B cell (primary cell): ENCODE data around the gene PDE10A. TPM values are rescaled to one million over a fixed set of nuclear protein-coding genes. Genes with fewer than 3 reads are reported as not detected.

ENCODE experiments used
- ATAC-seq: fragments of 200-7000 bp; cut with Tn5 transposase; one replicate; pipeline ENCODE4 v1.10.0; 2021; ENCODE audit warnings: low read depth, mild to moderate bottlenecking, moderate number of reproducible peaks, moderate library complexity
- CTCF ChIA-PET: fragments of 350-600 bp; sonication (Branson Sonifier 250); formaldehyde crosslinking; loops from one replicate; lab custom pipeline; 2021; ENCODE audit warnings: antibody characterized with exemption, inconsistent platforms; lab: Charles Lee
- POLR2A ChIA-PET: fragments of 350-600 bp; sonication (Branson Sonifier 250); formaldehyde crosslinking; loops from one replicate; lab custom pipeline; 2021; ENCODE audit warnings: antibody characterized with exemption; lab: Charles Lee
- DNase-seq: peaks from one replicate; pipeline ENCODE4 v3.0.0; 2013
- H2AFZ ChIP-seq: 2 replicates; pipeline ENCODE4 v1.6.1; 2012; ENCODE audit warnings: mild to moderate bottlenecking, low read depth, low read length; ENCODE audit not compliant: insufficient read depth, poor library complexity, severe bottlenecking
- H3K27ac ChIP-seq, 2 donors: 1 replicate in 1 of 2; 2 replicates in 1 of 2; pipeline ENCODE4 v1.5.1; 2012 to 2013; ENCODE audit warnings: low read length in 2 of 2, mild to moderate bottlenecking in 2 of 2, moderate library complexity in 1 of 2
- H3K27me3 ChIP-seq, 4 experiments: fragments of 200-600 bp in 1 of 4; sonication (generic) in 1 of 4; replicated peaks in 1 of 4; 1 replicate in 2 of 4; 2 replicates in 2 of 4; pipeline versions ENCODE4 v1.6.1 to v1.7.0; 2013 to 2016; ENCODE audit warnings: low read length in 3 of 4, mild to moderate bottlenecking in 2 of 4, mixed read lengths in 1 of 4, moderate library complexity in 1 of 4; ENCODE audit not compliant: insufficient read depth in 4 of 4, control insufficient read depth in 3 of 4; ENCODE audit errors: control extremely low read depth in 1 of 4
- H3K36me3 ChIP-seq, 2 experiments: replicated peaks in 1 of 2; 1 replicate in 1 of 2; 2 replicates in 1 of 2; pipeline versions ENCODE4 v1.6.1 to v1.7.1; 2013; ENCODE audit warnings: low read length in 1 of 2; ENCODE audit not compliant: insufficient read depth in 2 of 2, control insufficient read depth in 1 of 2; ENCODE audit errors: control extremely low read depth in 1 of 2, extremely low read depth in 1 of 2
- H3K4me1 ChIP-seq, 2 donors: fragments of 200-600 bp in 1 of 2; sonication (generic) in 1 of 2; 1 replicate in 1 of 2; 2 replicates in 1 of 2; pipeline versions ENCODE4 v1.5.1 to v1.6.1; 2013 to 2017; ENCODE audit warnings: low read length in 2 of 2; ENCODE audit not compliant: control insufficient read depth in 2 of 2, insufficient read depth in 2 of 2
- H3K4me2 ChIP-seq: replicated peaks from 2 replicates; pipeline ENCODE3; 2012; ENCODE audit warnings: mild to moderate bottlenecking, low read depth, low read length; ENCODE audit not compliant: poor library complexity, severe bottlenecking
- H3K4me3 ChIP-seq, 5 experiments: fragments of 200-600 bp in 1 of 5; sonication (generic) in 1 of 5; 1 replicate in 3 of 5; 2 replicates in 2 of 5; pipeline versions ENCODE4 v1.5.1 to v1.7.0; 2011 to 2016; ENCODE audit warnings: low read length in 4 of 5, mild to moderate bottlenecking in 4 of 5, low read depth in 2 of 5, control low read depth in 1 of 5, moderate library complexity in 1 of 5; ENCODE audit not compliant: insufficient read depth in 1 of 5; ENCODE audit errors: control extremely low read depth in 1 of 5, extremely low read depth in 1 of 5
- H3K79me2 ChIP-seq: fragments of 200-600 bp; sonication (generic); one replicate; pipeline ENCODE4 v1.6.0; 2016; ENCODE audit warnings: low read length; ENCODE audit not compliant: control insufficient read depth, insufficient read depth
- H3K9ac ChIP-seq: fragments of 200-600 bp; sonication (generic); 2 replicates; pipeline ENCODE4 v1.6.1; 2017; ENCODE audit warnings: mild to moderate bottlenecking, low read length, moderate library complexity
- H3K9me3 ChIP-seq, 3 donors: one replicate each; pipeline versions ENCODE4 v1.6.1 to v1.7.1; 2013; ENCODE audit warnings: low read length in 2 of 3; ENCODE audit not compliant: control insufficient read depth in 2 of 3, insufficient read depth in 1 of 3; ENCODE audit errors: control extremely low read depth in 1 of 3
- H4K20me1 ChIP-seq: 2 replicates; pipeline ENCODE4 v1.6.0; 2012; ENCODE audit warnings: mild to moderate bottlenecking, low read length; ENCODE audit not compliant: insufficient read depth, control insufficient read depth, poor library complexity, severe bottlenecking
- H3K27ac Mint-ChIP-seq: one replicate; pipeline ENCODE4 v1.8.0; 2021; ENCODE audit warnings: mixed read lengths
- H3K27me3 Mint-ChIP-seq: one replicate; pipeline ENCODE4 v1.8.0; 2021; ENCODE audit warnings: mixed read lengths
- H3K4me1 Mint-ChIP-seq: one replicate; pipeline ENCODE4 v1.8.0; 2021; ENCODE audit warnings: mixed read lengths
- H3K4me3 Mint-ChIP-seq: one replicate; pipeline ENCODE4 v1.8.0; 2021; ENCODE audit warnings: mixed read lengths
- H3K9me3 Mint-ChIP-seq: one replicate; pipeline ENCODE4 v1.8.0; 2022; ENCODE audit warnings: mixed read lengths; ENCODE audit not compliant: insufficient read depth
- CTCF ChIP-seq: fragments of 200-600 bp; IDR thresholded peaks from one replicate; pipeline ENCODE4 v1.8.0; 2022; ENCODE audit warnings: antibody characterized with exemption, mild to moderate bottlenecking
- EZH2 ChIP-seq: IDR thresholded peaks from 2 replicates; pipeline ENCODE4 v1.6.1; 2012; ENCODE audit warnings: borderline replicate concordance, low read depth, mild to moderate bottlenecking, moderate library complexity, low read length; ENCODE audit not compliant: insufficient read depth, poor library complexity, severe bottlenecking
- WGBS: methylation state at CpG from one replicate; pipeline ENCODE4 v1.1.5; 2013; ENCODE audit warnings: missing lambda C conversion rate; ENCODE audit not compliant: insufficient coverage; 5-methylcytosine and 5-hydroxymethylcytosine counted together
- intact Hi-C: fragments of 100-400 bp; cut with micrococcal nuclease; formaldehyde crosslinking; loops from one replicate; pipeline ENCODE4 v1.10.0; 2022
- polyA plus RNA-seq: library from polyadenylated mRNA; depleted of rRNA; stranded (reverse); fragments of >200 nt; gene quantifications from 2 replicates; pipeline ENCODE4 v1.2.3, GENCODE V29; 2012
- total RNA-seq, 2 donors: library from RNA; stranded (reverse); fragments of 120-200 nt in 1 of 2; gene quantifications; 1 replicate in 1 of 2; 2 replicates in 1 of 2; pipeline versions ENCODE4 v1.2.3 to v1.2.4, GENCODE V29; 2013 to 2022

PDE10A gene
- total and polyA plus RNA-seq, 2 donors (not counting 1 experiment from before 2014, with no cell fraction given), result not detected

GRCh38 chr6:165497472-165497871 lies 165.6 kb downstream of the PDE10A start:
- ChIA-PET POLR2A (no interaction called here), CTCF (no interaction called here)
- H4K20me1 ChIP-seq, result no peaks in the 10 kb centered on the region
- H3K4me2 ChIP-seq, result no peak overlapping the region
- intact Hi-C loops, result no loop called here
- TF ChIP-seq CTCF, result no peak
- no peak for TF ChIP-seq EZH2
- no peak overlapping the region for H3K4me3 Mint-ChIP-seq
- H2AFZ ChIP-seq, result no peak overlapping the region
- ATAC-seq, result no peak
- no peaks in the 10 kb centered on the region for H3K4me1 Mint-ChIP-seq
- no peaks in the 10 kb centered on the region for H3K79me2 ChIP-seq
- WGBS, result no CpG with 5 or more reads among the region's 4 CpGs
- no peak overlapping the region for H3K9ac ChIP-seq
- H3K4me1 ChIP-seq, result no peaks in the 10 kb centered on the region
- no peak overlapping the region for H3K27ac Mint-ChIP-seq
- H3K36me3 ChIP-seq, result no peaks in the 10 kb centered on the region
- no peak for DNase-seq
- H3K27me3 Mint-ChIP-seq, result no peaks in the 10 kb centered on the region
- H3K27ac ChIP-seq, result no peak overlapping the region
- H3K4me3 ChIP-seq, result no peak overlapping the region
- no peaks in the 10 kb centered on the region for H3K9me3 ChIP-seq
- no peaks in the 10 kb centered on the region for H3K27me3 ChIP-seq
- H3K9me3 Mint-ChIP-seq, result peaks cover 2% of the 10 kb centered on the region

DNA sequence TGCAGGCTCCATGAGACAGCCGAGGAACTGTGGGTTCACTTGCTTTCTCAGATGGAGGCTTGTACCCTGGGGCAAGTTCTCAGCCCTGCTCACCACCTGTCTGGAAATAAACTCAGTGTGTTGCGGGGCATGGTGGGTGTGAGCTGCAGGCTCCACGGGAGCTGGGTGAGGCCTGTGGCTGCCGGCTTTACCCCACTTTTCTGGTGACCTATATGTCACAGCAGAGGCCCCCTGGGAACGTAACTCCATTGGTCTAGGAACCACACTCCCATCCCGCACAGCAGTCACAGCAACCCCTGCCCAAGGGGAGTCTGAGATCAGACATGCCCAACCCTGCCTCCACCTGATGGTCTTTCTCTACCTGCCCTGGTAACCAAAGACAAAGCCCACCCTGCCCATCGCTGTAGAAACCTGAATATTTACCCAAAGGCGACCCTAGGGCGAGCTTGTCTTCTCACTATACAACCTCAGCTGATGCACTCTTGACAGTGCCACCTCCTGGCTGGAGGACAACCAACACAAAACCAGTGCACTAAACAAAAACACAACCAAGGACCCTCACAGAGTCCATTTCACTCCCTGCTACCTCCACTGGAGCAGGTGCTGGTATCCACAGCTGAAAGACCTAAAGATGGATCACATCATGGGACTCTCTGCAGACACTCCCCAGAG lies 174.3 kb downstream of the PDE10A start:
- H3K4me3 Mint-ChIP-seq, result no peak overlapping the region
- peaks cover 3% of the 10 kb centered on the region for H3K9me3 Mint-ChIP-seq
- H3K27ac Mint-ChIP-seq, result no peak overlapping the region
- Histone ChIP-seq H3K27me3 (no peaks in the 10 kb centered on the region), H3K36me3 (no peaks in the 10 kb centered on the region), H3K27ac (no peak overlapping the region), H3K4me2 (no peak overlapping the region), H3K4me3 (no peak overlapping the region), H4K20me1 (no peaks in the 10 kb centered on the region), H2AFZ (no peak overlapping the region), H3K4me1 (no peaks in the 10 kb centered on the region), H3K9me3 (peaks cover 0 to 10% (median 0%) of the 10 kb centered on the region in 3 donors), H3K9ac (no peak overlapping the region), H3K79me2 (no peaks in the 10 kb centered on the region)
- WGBS, result 69% methylated on average over 8 of the region's 9 CpGs
- TF ChIP-seq CTCF (no peak), EZH2 (no peak)
- intact Hi-C loops, result no loop called here
- DNase-seq (no peak), ATAC-seq (no peak)
- no peaks in the 10 kb centered on the region for H3K27me3 Mint-ChIP-seq
- CTCF ChIA-PET, result interaction anchor here (0.9 kb wide), 1 partner anchor 10 kb away, joined by 3 read pairs; no protein-coding TSS in a partner anchor
- POLR2A ChIA-PET, result no interaction called here
- H3K4me1 Mint-ChIP-seq, result no peaks in the 10 kb centered on the region
